ENCODE measurements around the gene FAM184B. TPM values are rescaled to one million over a fixed set of nuclear protein-coding genes. Genes with fewer than 3 reads are reported as not detected.

Gene FAM184B
- total RNA-seq, 4 donors from 2014 or later, result not detected

DNA sequence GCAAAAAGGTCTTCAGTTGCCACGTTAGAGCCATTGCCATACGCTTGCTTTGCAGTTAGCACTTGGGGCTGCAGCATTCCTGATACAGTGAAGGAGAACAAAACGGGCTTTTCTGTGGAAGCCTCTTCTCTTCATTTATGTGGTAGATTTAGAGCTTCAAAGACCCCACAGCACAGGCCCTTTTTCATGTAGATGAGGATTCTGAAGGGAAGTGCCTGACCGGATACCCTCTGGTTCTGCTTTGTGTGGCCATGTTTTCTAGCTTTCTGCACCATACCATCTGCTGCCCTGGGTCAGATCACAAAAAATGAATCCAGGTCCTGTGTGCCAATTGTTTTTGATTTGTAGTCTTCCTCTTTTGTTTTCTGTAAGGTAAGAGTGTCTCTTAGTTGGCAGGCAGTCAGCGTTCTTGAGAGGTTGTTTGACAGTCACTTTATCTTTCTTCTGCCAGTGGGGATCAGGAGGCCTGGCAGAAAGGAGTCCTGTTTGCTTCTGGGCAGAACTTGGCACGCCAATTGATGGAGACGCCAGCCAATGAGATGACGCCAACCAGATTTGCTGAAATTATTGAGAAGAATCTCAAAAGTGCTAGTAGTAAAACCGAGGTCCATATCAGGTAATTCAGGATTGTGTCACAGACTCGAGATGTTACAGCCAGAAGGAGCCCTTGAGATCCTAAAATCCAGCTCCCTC is 196.8 kb downstream of the FAM184B start:
- H3K4me1 ChIP-seq, result peaks cover 0 to 25% (median 3%) of the 10 kb centered on the region in 4 donors
- H3K36me3 ChIP-seq, result peaks cover 2 to 91% (median 12%) of the 10 kb centered on the region in 3 donors
- 90 to 91% methylated on average over 10 of the region's 10 CpGs for WGBS, 2 donors
- TF ChIP-seq, protein P1, sequence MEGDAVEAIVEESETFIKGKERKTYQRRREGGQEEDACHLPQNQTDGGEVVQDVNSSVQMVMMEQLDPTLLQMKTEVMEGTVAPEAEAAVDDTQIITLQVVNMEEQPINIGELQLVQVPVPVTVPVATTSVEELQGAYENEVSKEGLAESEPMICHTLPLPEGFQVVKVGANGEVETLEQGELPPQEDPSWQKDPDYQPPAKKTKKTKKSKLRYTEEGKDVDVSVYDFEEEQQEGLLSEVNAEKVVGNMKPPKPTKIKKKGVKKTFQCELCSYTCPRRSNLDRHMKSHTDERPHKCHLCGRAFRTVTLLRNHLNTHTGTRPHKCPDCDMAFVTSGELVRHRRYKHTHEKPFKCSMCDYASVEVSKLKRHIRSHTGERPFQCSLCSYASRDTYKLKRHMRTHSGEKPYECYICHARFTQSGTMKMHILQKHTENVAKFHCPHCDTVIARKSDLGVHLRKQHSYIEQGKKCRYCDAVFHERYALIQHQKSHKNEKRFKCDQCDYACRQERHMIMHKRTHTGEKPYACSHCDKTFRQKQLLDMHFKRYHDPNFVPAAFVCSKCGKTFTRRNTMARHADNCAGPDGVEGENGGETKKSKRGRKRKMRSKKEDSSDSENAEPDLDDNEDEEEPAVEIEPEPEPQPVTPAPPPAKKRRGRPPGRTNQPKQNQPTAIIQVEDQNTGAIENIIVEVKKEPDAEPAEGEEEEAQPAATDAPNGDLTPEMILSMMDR (IDR thresholded peaks at IDR 0.05), result no peak
- TF ChIP-seq POLR2A (IDR thresholded peaks at IDR 0.05) (no peak), EP300 (IDR thresholded peaks at IDR 0.05) (no peak)
- no peak overlapping the region for H3K4me3 ChIP-seq
- no peak for DNase-seq (ENCODE audit: low spot score in 2 of 2)
- H3K9me3 ChIP-seq, result no peaks in the 10 kb centered on the region
- H3K27me3 ChIP-seq, result no peaks in the 10 kb centered on the region
- H3K27ac ChIP-seq, result no peak overlapping the region

- H3K27me3 ChIP-seq, result no peaks in the 10 kb centered on the region
- H3K4me1 ChIP-seq, result peaks cover 0 to 33% (median 3%) of the 10 kb centered on the region in 4 donors
- 90 to 92% methylated on average over 4 of the region's 4 CpGs for WGBS, 2 donors
- H3K27ac ChIP-seq, result no peak overlapping the region
- H3K9me3 ChIP-seq, result no peaks in the 10 kb centered on the region
- peaks cover 2 to 83% (median 12%) of the 10 kb centered on the region in 3 donors for H3K36me3 ChIP-seq
- no peak for DNase-seq (ENCODE audit: low spot score in 2 of 2)
- no peak for TF ChIP-seq EP300 (IDR thresholded peaks at IDR 0.05)
- TF ChIP-seq, protein P1 (IDR thresholded peaks at IDR 0.05), result no peak
- no peak for TF ChIP-seq POLR2A (IDR thresholded peaks at IDR 0.05)
- H3K4me3 ChIP-seq, result no peak overlapping the region
Measured at GRCh38 chr4:17583941-17584340, 197.5 kb downstream of the FAM184B start.

DNA sequence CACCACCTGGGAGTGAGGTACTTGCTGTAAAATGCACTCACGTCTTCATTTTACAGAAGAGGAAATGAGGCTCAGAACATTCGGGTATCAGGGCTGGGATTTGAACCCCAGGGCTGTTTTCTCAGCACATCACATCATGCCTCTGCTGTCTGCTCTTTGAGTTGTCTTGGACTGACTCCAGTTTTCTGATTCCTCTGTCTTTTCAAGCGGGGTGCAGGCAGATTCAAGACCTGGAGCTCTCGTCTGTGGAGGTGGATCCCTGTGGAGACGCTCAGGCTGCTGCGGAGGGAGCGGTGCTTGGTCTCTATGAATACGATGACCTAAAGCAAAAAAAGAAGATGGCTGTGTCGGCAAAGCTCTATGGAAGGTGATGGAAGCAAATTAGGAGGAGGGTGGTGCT is 198.1 kb downstream of the FAM184B start:
- H3K27me3 ChIP-seq, result no peaks in the 10 kb centered on the region
- 90% methylated on average over 9 of the region's 9 CpGs for WGBS, 2 donors
- H3K27ac ChIP-seq, result no peak overlapping the region
- TF ChIP-seq EP300 (IDR thresholded peaks at IDR 0.05) (no peak), POLR2A (IDR thresholded peaks at IDR 0.05) (no peak)
- TF ChIP-seq, protein P1 (IDR thresholded peaks at IDR 0.05), result no peak
- H3K4me3 ChIP-seq, result no peak overlapping the region
- no peaks in the 10 kb centered on the region for H3K9me3 ChIP-seq
- peaks cover 0 to 39% (median 9%) of the 10 kb centered on the region in 4 donors for H3K4me1 ChIP-seq
- DNase-seq (ENCODE audit: low spot score in 2 of 2), result no peak
- H3K36me3 ChIP-seq, result peaks cover 2 to 78% (median 12%) of the 10 kb centered on the region in 3 donors

GRCh38 chr4:17580969-17581368 is 200.5 kb downstream of the FAM184B start:
- no peak for DNase-seq (ENCODE audit: low spot score in 2 of 2)
- Histone ChIP-seq H3K4me3 (no peak overlapping the region), H3K36me3 (peaks cover 2 to 56% (median 12%) of the 10 kb centered on the region in 3 donors), H3K9me3 (no peaks in the 10 kb centered on the region), H3K4me1 (peaks cover 3 to 47% (median 10%) of the 10 kb centered on the region in 4 donors), H3K27me3 (no peaks in the 10 kb centered on the region), H3K27ac (peak overlapping the region in 2 of 4 donors; percentile 21 to 95)
- WGBS, 2 donors, result 72 to 74% methylated on average over 7 of the region's 7 CpGs
- TF ChIP-seq EP300 (IDR thresholded peaks at IDR 0.05) (no peak), POLR2A (IDR thresholded peaks at IDR 0.05) (no peak)
- TF ChIP-seq, protein P1 (IDR thresholded peaks at IDR 0.05), result no peak

Other genes with a start within 250 kb of the FAM184B start
- gene LAP3, start 204.4 kb downstream of the FAM184B start, total RNA-seq, result 100 to 1,000 TPM in 1 of 4 donors, 10 to 100 TPM in 3; 63.2 to 110 (median 73.3) TPM
- 10 to 100 TPM; 12.9 to 19.9 (median 16.2) TPM for gene MED28, start 167.0 kb downstream of the FAM184B start, total RNA-seq
- gene DCAF16, start 29.1 kb upstream of the FAM184B start, total RNA-seq, result 10 to 100 TPM; 27.1 to 43.2 (median 28.8) TPM
- gene NCAPG, start 29.4 kb upstream of the FAM184B start, total RNA-seq, result 1 to 10 TPM in 1 of 4 donors, under 1 TPM in 3; 0.20 to 1.7 (median 0.66) TPM
- 10 to 100 TPM; 17.3 to 35.0 (median 18.7) TPM for gene LCORL, start 240.1 kb upstream of the FAM184B start, total RNA-seq